NB4 (cell line): ENCODE measurements around the gene CALCR.

Experiments
- CTCF ChIP-seq: IDR thresholded peaks from one replicate; pipeline ENCODE4 v1.5.1; 2012; ENCODE audit warnings: low read depth, low read length
- MYC ChIP-seq: IDR thresholded peaks from 2 replicates; pipeline ENCODE4 v1.6.1; 2011; ENCODE audit warnings: low read depth, low read length
- POLR2A ChIP-seq: IDR thresholded peaks from 2 replicates; pipeline ENCODE4 v1.6.1; 2011; ENCODE audit warnings: mild to moderate bottlenecking; ENCODE audit not compliant: insufficient read length; ENCODE audit errors: extremely low read depth
- TF ChIP-seq, protein P1 (sequence below): IDR thresholded peaks from 2 replicates; pipeline ENCODE4 v1.6.1; 2011; ENCODE audit warnings: low read depth, low read length

- TF ChIP-seq POLR2A (no peak), CTCF (no peak), MYC (no peak)
- TF ChIP-seq, protein P1, sequence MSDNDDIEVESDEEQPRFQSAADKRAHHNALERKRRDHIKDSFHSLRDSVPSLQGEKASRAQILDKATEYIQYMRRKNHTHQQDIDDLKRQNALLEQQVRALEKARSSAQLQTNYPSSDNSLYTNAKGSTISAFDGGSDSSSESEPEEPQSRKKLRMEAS = no peak
Observed at GRCh38 chr7:93435791-93436190, 138.7 kb downstream of the CALCR start.
